Testis (tissue), 3 donors: Measurements from ENCODE around the gene LRRC45. TPM values are rescaled to one million over a fixed set of nuclear protein-coding genes. Genes with fewer than 3 reads are reported as not detected.

Source experiments
- DNase-seq: peaks from one replicate; pipeline ENCODE4 v3.0.0-alpha.2; 2019
- H3K27ac ChIP-seq, 2 donors: fragments of 200-600 bp; sonication (generic); one replicate each; pipeline ENCODE4 v1.5.1; 2019
- H3K27me3 ChIP-seq: fragments of 200-600 bp; sonication (generic); one replicate; pipeline ENCODE4 v1.5.1; 2019
- H3K36me3 ChIP-seq: fragments of 200-600 bp; sonication (generic); one replicate; pipeline ENCODE4 v1.5.1; 2017; ENCODE audit warnings: low read depth; ENCODE audit errors: missing control alignments
- H3K4me1 ChIP-seq: fragments of 200-600 bp; sonication (generic); one replicate; pipeline ENCODE4 v1.5.1; 2019
- H3K4me3 ChIP-seq, 2 donors: fragments of 200-600 bp; sonication (generic); one replicate each; pipeline ENCODE4 v1.5.1; 2017 to 2019
- H3K9me3 ChIP-seq: fragments of 200-600 bp; sonication (generic); one replicate; pipeline ENCODE4 v1.5.1; 2017
- CTCF ChIP-seq, 3 experiments: fragments of 450-650 bp in 2 of 3; fragments of 200-600 bp in 1 of 3; sonication (generic) in 1 of 3; IDR thresholded peaks; one replicate each; pipeline ENCODE4 v1.5.1; 2016 to 2019; ENCODE audit warnings: antibody characterized with exemption in 3 of 3, mild to moderate bottlenecking in 2 of 3, moderate library complexity in 1 of 3
- POLR2A ChIP-seq: fragments of 450-650 bp; IDR thresholded peaks from one replicate; pipeline ENCODE4 v1.6.1; 2017; ENCODE audit warnings: antibody characterized with exemption, mild to moderate bottlenecking, moderate library complexity
- WGBS, 2 donors: methylation state at CpG; one replicate each; pipeline ENCODE4 v1.1.5; 2018; 5-methylcytosine and 5-hydroxymethylcytosine counted together
- intact Hi-C: fragments of 100-400 bp; cut with DNase I; formaldehyde crosslinking; loops from one replicate; pipeline ENCODE4 v1.15.1; 2023; ENCODE audit warnings: low total_unique reads
- polyA plus RNA-seq: library from polyadenylated mRNA; stranded (reverse); fragments of 350-450 nt; fragmentation: Illumina TruSeq; extraction: RNeasy Lipid Tissue Mini Kit (QIAGEN cat#74804); gene quantifications from one replicate; pipeline ENCODE4 v1.2.3, GENCODE V29; 2014; ENCODE audit warnings: low read depth, low replicate concordance; ENCODE audit not compliant: insufficient read depth
- total RNA-seq, 2 donors: library from RNA; depleted of rRNA; stranded (reverse); fragments of >200 nt; gene quantifications; one replicate each; pipeline ENCODE4 v1.2.3, GENCODE V29; 2016

The LRRC45 gene
- total and polyA plus RNA-seq, 3 donors from 2014 or later: 5.7 to 12.8 (median 10.7) TPM

GRCh38 chr17:82047914-82048570 is 24.9 kb downstream of the LRRC45 start:
- DNase-seq: no peak
- Histone ChIP-seq H3K27me3 (no peaks in the 10 kb centered on the region), H3K4me1 (peaks cover 7% of the 10 kb centered on the region), H3K4me3 (no peak overlapping the region), H3K36me3 (no peaks in the 10 kb centered on the region), H3K27ac (no peak overlapping the region), H3K9me3 (no peaks in the 10 kb centered on the region)
- TF ChIP-seq POLR2A (no peak), CTCF (IDR thresholded peaks at IDR 0.05) (no peak)
- intact Hi-C loops: no loop called here
- 87 to 91% methylated on average over 15 to 25 of the region's 25 CpGs for WGBS, 2 donors

GRCh38 chr17:82048571-82048971 is 25.5 kb downstream of the LRRC45 start:
- Histone ChIP-seq H3K4me3 (no peak overlapping the region), H3K36me3 (no peaks in the 10 kb centered on the region), H3K27me3 (no peaks in the 10 kb centered on the region), H3K4me1 (peaks cover 11% of the 10 kb centered on the region), H3K9me3 (no peaks in the 10 kb centered on the region), H3K27ac (no peak overlapping the region)
- TF ChIP-seq POLR2A (no peak), CTCF (IDR thresholded peaks at IDR 0.05) (no peak)
- WGBS, 2 donors: 78 to 86% methylated on average over 17 to 20 of the region's 20 CpGs
- DNase-seq: no peak
- intact Hi-C loops: no loop called here

- no peak for TF ChIP-seq CTCF (IDR thresholded peaks at IDR 0.05)
- no peak for TF ChIP-seq POLR2A
- DNase-seq: no peak
- Histone ChIP-seq H3K27ac (no peak overlapping the region), H3K4me1 (peaks cover 11% of the 10 kb centered on the region), H3K4me3 (no peak overlapping the region), H3K9me3 (no peaks in the 10 kb centered on the region), H3K27me3 (no peaks in the 10 kb centered on the region), H3K36me3 (no peaks in the 10 kb centered on the region)
- intact Hi-C loops: no loop called here
- WGBS, 2 donors: 82 to 89% methylated on average over 5 to 8 of the region's 8 CpGs
Observed at GRCh38 chr17:82049106-82049505, 26.0 kb downstream of the LRRC45 start.

- Histone ChIP-seq H3K36me3 (no peaks in the 10 kb centered on the region), H3K27me3 (no peaks in the 10 kb centered on the region), H3K9me3 (no peaks in the 10 kb centered on the region), H3K4me1 (peaks cover 11% of the 10 kb centered on the region), H3K27ac (no peak overlapping the region), H3K4me3 (no peak overlapping the region)
- TF ChIP-seq CTCF (IDR thresholded peaks at IDR 0.05) (no peak), POLR2A (no peak)
- 91 to 94% methylated on average over 7 to 16 of the region's 16 CpGs for WGBS, 2 donors
- intact Hi-C loops: no loop called here
- DNase-seq: no peak
Observed at GRCh38 chr17:82049521-82049971, 26.4 kb downstream of the LRRC45 start.
